Measurements from ENCODE around the gene ZNF76. TPM values are rescaled to one million over a fixed set of nuclear protein-coding genes. Genes with fewer than 3 reads are reported as not detected.

Gene ZNF76
- total and polyA plus RNA-seq, 4 donors: 10.6 to 18.4 (median 12.4) TPM

DNA sequence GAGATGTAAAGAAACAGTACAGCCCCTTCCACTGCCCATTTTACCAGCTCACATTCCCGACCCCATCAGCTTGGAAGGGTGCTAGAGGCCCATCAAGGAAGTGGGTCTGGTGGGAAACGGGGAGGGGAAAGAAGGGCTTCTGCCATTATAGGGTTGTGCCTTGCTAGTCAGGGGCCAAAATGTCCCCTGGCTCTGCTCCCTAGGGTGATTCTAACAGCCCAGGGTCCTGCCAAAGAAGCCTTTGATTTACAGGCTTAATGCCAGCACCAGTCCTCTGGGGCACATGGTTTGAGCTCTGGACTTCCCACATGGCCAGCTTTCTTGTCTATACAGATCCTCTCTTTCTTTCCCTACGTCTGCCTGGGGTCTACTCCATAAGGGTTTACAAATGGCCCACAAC lies 10.6 kb upstream of the ZNF76 start:
- Histone ChIP-seq H3K9me3 (ENCODE audit: control insufficient read depth in 4 of 4, low read length in 3 of 4) (no peaks in the 10 kb centered on the region), H3K36me3 (ENCODE audit: control insufficient read depth in 4 of 4, insufficient read depth in 3 of 4, low read depth in 1 of 4, low read length in 3 of 4) (no peaks in the 10 kb centered on the region), H3K4me1 (ENCODE audit: control insufficient read depth in 4 of 4, insufficient read depth in 4 of 4, low read length in 3 of 4) (no peaks in the 10 kb centered on the region), H3K27ac (ENCODE audit: low read depth in 1 of 2, low read length in 2 of 2) (no peak overlapping the region), H3K27me3 (ENCODE audit: control insufficient read depth in 4 of 4, insufficient read depth in 4 of 4, low read length in 3 of 4) (no peaks in the 10 kb centered on the region), H3K4me3 (ENCODE audit: low read depth in 1 of 3, low read length in 3 of 3) (no peak overlapping the region), H3K9ac (ENCODE audit: low read depth in 1 of 2, low read length in 2 of 2) (no peak overlapping the region)
- 87% methylated on average over 3 of the region's 3 CpGs for WGBS
- TF ChIP-seq GABPA (IDR thresholded peaks at IDR 0.05 in 1 of 2, conservative IDR thresholded peaks at IDR 0.05 in 1 of 2) (no peak), NR2F2 (IDR thresholded peaks at IDR 0.05) (no peak), MAX (IDR thresholded peaks at IDR 0.05) (no peak), SP1 (IDR thresholded peaks at IDR 0.05) (no peak), RAD21 (IDR thresholded peaks at IDR 0.05) (no peak)
- no peak for DNase-seq (ENCODE audit: low spot score)

DNA sequence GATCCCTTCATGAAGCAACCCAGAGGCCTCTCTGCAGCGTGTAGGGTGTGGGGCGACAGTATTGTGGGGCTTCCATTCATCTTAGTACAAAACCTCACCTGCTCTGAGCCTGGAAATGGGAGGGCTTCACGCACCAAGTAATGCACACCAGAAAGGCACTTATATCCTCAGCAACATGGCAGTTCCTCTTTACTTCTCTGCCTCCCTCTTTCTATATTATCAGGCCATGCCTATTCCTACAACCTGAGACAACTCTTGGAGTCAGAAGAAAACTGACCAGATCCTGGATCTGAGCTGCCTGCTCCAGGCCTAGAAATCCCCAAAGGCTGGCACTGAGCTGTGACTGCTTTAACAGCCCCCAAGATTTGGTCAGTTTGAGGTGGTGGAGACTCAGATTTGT lies 7.6 kb upstream of the ZNF76 start:
- Histone ChIP-seq H3K4me1 (ENCODE audit: control insufficient read depth in 4 of 4, insufficient read depth in 4 of 4, low read length in 3 of 4) (no peaks in the 10 kb centered on the region), H3K4me3 (ENCODE audit: low read depth in 1 of 3, low read length in 3 of 3) (no peak overlapping the region), H3K9me3 (ENCODE audit: control insufficient read depth in 4 of 4, low read length in 3 of 4) (no peaks in the 10 kb centered on the region), H3K27ac (ENCODE audit: low read depth in 1 of 2, low read length in 2 of 2) (no peak overlapping the region), H3K27me3 (ENCODE audit: control insufficient read depth in 4 of 4, insufficient read depth in 4 of 4, low read length in 3 of 4) (no peaks in the 10 kb centered on the region), H3K36me3 (ENCODE audit: control insufficient read depth in 4 of 4, insufficient read depth in 3 of 4, low read depth in 1 of 4, low read length in 3 of 4) (no peaks in the 10 kb centered on the region), H3K9ac (ENCODE audit: low read depth in 1 of 2, low read length in 2 of 2) (no peak overlapping the region)
- 97% methylated on average over 3 of the region's 3 CpGs for WGBS
- DNase-seq (ENCODE audit: low spot score): no peak
- TF ChIP-seq GABPA (IDR thresholded peaks at IDR 0.05 in 1 of 2, conservative IDR thresholded peaks at IDR 0.05 in 1 of 2): no peak
- TF ChIP-seq REST (IDR thresholded peaks at IDR 0.05): no peak
- TF ChIP-seq, protein P1, sequence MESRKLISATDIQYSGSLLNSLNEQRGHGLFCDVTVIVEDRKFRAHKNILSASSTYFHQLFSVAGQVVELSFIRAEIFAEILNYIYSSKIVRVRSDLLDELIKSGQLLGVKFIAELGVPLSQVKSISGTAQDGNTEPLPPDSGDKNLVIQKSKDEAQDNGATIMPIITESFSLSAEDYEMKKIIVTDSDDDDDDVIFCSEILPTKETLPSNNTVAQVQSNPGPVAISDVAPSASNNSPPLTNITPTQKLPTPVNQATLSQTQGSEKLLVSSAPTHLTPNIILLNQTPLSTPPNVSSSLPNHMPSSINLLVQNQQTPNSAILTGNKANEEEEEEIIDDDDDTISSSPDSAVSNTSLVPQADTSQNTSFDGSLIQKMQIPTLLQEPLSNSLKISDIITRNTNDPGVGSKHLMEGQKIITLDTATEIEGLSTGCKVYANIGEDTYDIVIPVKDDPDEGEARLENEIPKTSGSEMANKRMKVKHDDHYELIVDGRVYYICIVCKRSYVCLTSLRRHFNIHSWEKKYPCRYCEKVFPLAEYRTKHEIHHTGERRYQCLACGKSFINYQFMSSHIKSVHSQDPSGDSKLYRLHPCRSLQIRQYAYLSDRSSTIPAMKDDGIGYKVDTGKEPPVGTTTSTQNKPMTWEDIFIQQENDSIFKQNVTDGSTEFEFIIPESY (IDR thresholded peaks at IDR 0.05): no peak
- no peak for TF ChIP-seq FOXA2 (IDR thresholded peaks at IDR 0.05)
- TF ChIP-seq NR2F2 (IDR thresholded peaks at IDR 0.05): no peak
- TF ChIP-seq YY1 (IDR thresholded peaks at IDR 0.05): no peak
- TF ChIP-seq HNF4A (conservative IDR thresholded peaks at IDR 0.05): no peak
- TF ChIP-seq EGR1 (IDR thresholded peaks at IDR 0.05; ENCODE audit: low read depth in 2 of 2): no peak
- no peak for TF ChIP-seq ATF3 (IDR thresholded peaks at IDR 0.05)
- TF ChIP-seq HNF4G (IDR thresholded peaks at IDR 0.05): no peak
- no peak for TF ChIP-seq CTCF (IDR thresholded peaks at IDR 0.05; ENCODE audit: low read depth, low read length, missing input control)
- TF ChIP-seq MAX (IDR thresholded peaks at IDR 0.05): no peak
- no peak for TF ChIP-seq JUND (IDR thresholded peaks at IDR 0.05)
- TF ChIP-seq FOXA1 (IDR thresholded peaks at IDR 0.05): no peak
- TF ChIP-seq SP1 (IDR thresholded peaks at IDR 0.05): no peak

Measured in liver (tissue), 9 donors.